Body of pancreas (tissue), 4 donors: Measurements from ENCODE around the gene SH3PXD2B.

Experiments
- CTCF ChIP-seq, 7 experiments: fragments of 450-650 bp in 4 of 7; fragments of 200-600 bp in 3 of 7; sonication (generic) in 3 of 7; IDR thresholded peaks; one replicate each; pipeline ENCODE4 v1.5.1; 2016 to 2019; ENCODE audit warnings: antibody characterized with exemption in 7 of 7
- POLR2A ChIP-seq, 3 donors: fragments of 450-650 bp; IDR thresholded peaks; one replicate each; pipeline ENCODE4 v1.6.1; 2016; ENCODE audit warnings: antibody characterized with exemption in 3 of 3, mild to moderate bottlenecking in 2 of 3

- TF ChIP-seq CTCF (IDR thresholded peaks at IDR 0.05) (no peak), POLR2A (IDR thresholded peaks at IDR 0.05) (no peak)
Measured at GRCh38 chr5:172424808-172425207, 29.5 kb downstream of the SH3PXD2B start.
